ENCODE results near the gene EPS8L2. TPM values are rescaled to one million over a fixed set of nuclear protein-coding genes. Genes with fewer than 3 reads are reported as not detected.

EPS8L2 gene
- total and polyA plus RNA-seq, 9 of the 15 experiments (the other 6 are each of a cell fraction or from before 2014, with no cell fraction given) = 0.75 to 17.0 (median 3.7) TPM

DNA sequence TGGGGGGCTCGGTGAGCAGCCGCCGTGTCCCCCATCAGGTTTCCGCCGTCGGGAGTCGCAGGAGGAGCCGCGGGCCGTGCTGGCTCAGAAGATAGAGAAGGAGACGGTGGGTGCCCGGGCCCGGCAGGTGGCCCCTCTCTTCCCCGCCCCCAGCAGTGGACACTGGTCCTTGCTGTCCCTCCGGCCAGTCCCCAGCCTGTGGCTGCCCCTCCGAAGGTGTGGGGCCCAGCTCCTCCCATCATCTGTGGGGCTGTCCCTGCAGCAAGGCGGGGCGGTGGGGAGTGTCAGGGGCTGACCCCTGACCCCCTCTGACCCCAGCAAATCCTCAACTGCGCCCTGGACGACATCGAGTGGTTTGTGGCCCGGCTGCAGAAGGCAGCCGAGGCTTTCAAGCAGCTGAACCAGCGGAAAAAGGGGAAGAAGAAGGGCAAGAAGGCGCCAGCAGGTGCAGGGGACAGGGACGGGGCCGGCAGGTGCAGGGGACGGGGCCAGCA, 15.3 kb downstream of the EPS8L2 start:
- no peak overlapping the region for H3K4me2 ChIP-seq (ENCODE audit: insufficient read depth, low read length)

More for the DNA sequence above, 15.3 kb downstream of the EPS8L2 start:
- no peak for FAIRE-seq
- Histone ChIP-seq H3K4me1 (replicated peaks in 1 of 2; ENCODE audit: control insufficient read depth in 2 of 2, insufficient read depth in 2 of 2, low read length in 2 of 2) (peaks cover 13 to 65% of the 10 kb centered on the region in 2 experiments), H3K9me3 (replicated peaks; ENCODE audit: control insufficient read depth, insufficient read depth, low read depth, low read length) (no peaks in the 10 kb centered on the region), H2AFZ (ENCODE audit: low read depth, low read length) (no peak overlapping the region), H3K79me2 (ENCODE audit: control insufficient read depth, insufficient read depth, low read length) (no peaks in the 10 kb centered on the region), H3K36me3 (ENCODE audit: control insufficient read depth, insufficient read depth, low read length) (no peaks in the 10 kb centered on the region), H3K27ac (ENCODE audit: extremely low read depth, low read depth, low read length) (no peak overlapping the region), H3K27me3 (ENCODE audit: control insufficient read depth in 2 of 2, insufficient read depth in 2 of 2, low read length in 2 of 2) (no peaks in the 10 kb centered on the region; a peak in 1 of 5 replicates), H3K9me1 (ENCODE audit: control insufficient read depth, insufficient read depth, low read length) (no peaks in the 10 kb centered on the region), H3K9ac (ENCODE audit: insufficient read depth in 1 of 2, low read depth in 2 of 2, low read length in 2 of 2) (peak overlapping the region in 1 of 2 experiments; percentile 52; a peak in 2 of 4 replicates), H4K20me1 (replicated peaks; ENCODE audit: control insufficient read depth, insufficient read depth, low read length) (no peaks in the 10 kb centered on the region; the same call in 1 of the 2 replicates), H3K4me3 (no peak overlapping the region)
- intact Hi-C loops (cut with micrococcal nuclease) (no loop called here), in situ Hi-C loops (cut with MboI) (no loop called here)
- CTCF ChIA-PET (ENCODE audit: low intra/inter-chr PET ratio) = no interaction called here
- TF ChIP-seq POLR2G (IDR thresholded peaks at IDR 0.05; ENCODE audit: low read depth, low read length) (0 out of 2 replicates have a peak, but pooled peaks have one; percentile 8), KLF16 (IDR thresholded peaks at IDR 0.05) (no peak), MAFG (tag; conservative IDR thresholded peaks at IDR 0.05) (no peak), TBL1XR1 (IDR thresholded peaks at IDR 0.05; ENCODE audit: low read length in 2 of 2) (no peak), NR2C1 (IDR thresholded peaks at IDR 0.05) (no peak), NR2C1 (tag; IDR thresholded peaks at IDR 0.05) (0 out of 2 replicates have a peak, but pooled peaks have one; percentile 10), ZBTB7A (IDR thresholded peaks at IDR 0.05; ENCODE audit: borderline replicate concordance, control insufficient read depth, low read depth, low read length) (peak; percentile 13; the same call in 1 of the 2 replicates), ZNF253 (CRISPR knock-in tag; conservative IDR thresholded peaks at IDR 0.05) (no peak), CBX8 (IDR thresholded peaks at IDR 0.05; ENCODE audit: borderline replicate concordance, extremely low read depth, low read depth, low read length, poor library complexity, severe bottlenecking) (no peak)
- ATAC-seq = no peak
- WGBS (ENCODE audit: insufficient coverage, low coverage, missing lambda C conversion rate) = 4% methylated on average over 16 of the region's 28 CpGs
- no peak for DNase-seq (ENCODE audit: extremely low read depth in 1 of 4, low spot score in 3 of 4)
- POLR2A ChIA-PET = interaction anchor here (0.6 to 1.4 kb wide), 3 partner anchors 17 to 56 kb away, joined by 3 to 6 read pairs (median 3); partner anchors contain the start of gene TMEM80
- no TSS peak for BruUV-seq (replicated peaks)
